WTC11 (cell line): ENCODE results near the gene MIGA1. TPM values are rescaled to one million over a fixed set of nuclear protein-coding genes. Genes with fewer than 3 reads are reported as not detected.
"Not testable (repeated sequence)": the region's sequence is repeated elsewhere in the genome, so short reads cannot be mapped to it uniquely, and the experiment has no call there.

Source experiments
- ATAC-seq: fragments of 200-7000 bp; cut with Tn5 transposase; 2 replicates; pipeline ENCODE4 v1.10.0; 2021; ENCODE audit warnings: mild to moderate bottlenecking, moderate library complexity
- CTCF ChIA-PET: fragments of 300-600 bp; sonication (Branson Sonifier 250); formaldehyde crosslinking; loops from one replicate; lab custom pipeline; 2021; ENCODE audit warnings: antibody characterized with exemption; lab: Charles Lee
- POLR2A ChIA-PET: fragments of 350-600 bp; sonication (Branson Sonifier 250); formaldehyde crosslinking; loops from one replicate; lab custom pipeline; 2021; ENCODE audit warnings: antibody characterized with exemption; lab: Charles Lee
- DNase-seq: peaks from one replicate; pipeline ENCODE4 v3.0.0; 2021; ENCODE audit warnings: low spot score
- H3K27ac Mint-ChIP-seq: 2 replicates; pipeline ENCODE4 v1.8.0; 2021; ENCODE audit warnings: mixed read lengths
- H3K27me3 Mint-ChIP-seq: 2 replicates; pipeline ENCODE4 v1.8.0; 2021; ENCODE audit warnings: low read depth, mild to moderate bottlenecking, moderate library complexity, mixed read lengths
- H3K36me3 Mint-ChIP-seq: 2 replicates; pipeline ENCODE4 v1.8.0; 2021; ENCODE audit warnings: mixed read lengths
- H3K4me1 Mint-ChIP-seq: 2 replicates; pipeline ENCODE4 v1.8.0; 2022; ENCODE audit warnings: mixed read lengths
- H3K4me3 Mint-ChIP-seq: 2 replicates; pipeline ENCODE4 v1.8.0; 2021; ENCODE audit warnings: mild to moderate bottlenecking, moderate library complexity, mixed read lengths
- H3K9me3 Mint-ChIP-seq: 2 replicates; pipeline ENCODE4 v1.8.0; 2021; ENCODE audit warnings: mixed read lengths
- EMX1 ChIP-seq: fragments of 250-450 bp; sonication (Bioruptor Pico); IDR thresholded peaks from 2 replicates; pipeline ENCODE4 v1.8.0; 2021; ENCODE audit warnings: mild to moderate bottlenecking
- ERG ChIP-seq: fragments of 250-450 bp; sonication (Bioruptor Pico); IDR thresholded peaks from 2 replicates; pipeline ENCODE4 v1.8.0; 2021; ENCODE audit warnings: mild to moderate bottlenecking
- ETV6 ChIP-seq: sonication (generic); formaldehyde crosslinking; IDR thresholded peaks from 2 replicates; pipeline ENCODE4 v1.8.1; 2022; ENCODE audit warnings: mild to moderate bottlenecking, missing genetic modification reagents
- FOXJ3 ChIP-seq: sonication (generic); formaldehyde crosslinking; IDR thresholded peaks from 2 replicates; pipeline ENCODE4 v1.9.0; 2021; ENCODE audit warnings: missing genetic modification reagents, mild to moderate bottlenecking, borderline replicate concordance
- FOXK1 ChIP-seq: sonication (generic); formaldehyde crosslinking; IDR thresholded peaks from 2 replicates; pipeline ENCODE4 v1.8.0; 2022; ENCODE audit warnings: mild to moderate bottlenecking, moderate library complexity, missing genetic modification reagents
- FOXP1 ChIP-seq: sonication (generic); formaldehyde crosslinking; IDR thresholded peaks from 2 replicates; pipeline ENCODE4 v1.8.0; 2022; ENCODE audit warnings: missing genetic modification reagents, mild to moderate bottlenecking, moderate library complexity, borderline replicate concordance
- FOXP4 ChIP-seq: sonication (generic); formaldehyde crosslinking; IDR thresholded peaks from 2 replicates; pipeline ENCODE4 v1.8.0; 2022; ENCODE audit warnings: mild to moderate bottlenecking, missing genetic modification reagents
- JUN ChIP-seq: sonication (generic); formaldehyde crosslinking; IDR thresholded peaks from 2 replicates; pipeline ENCODE4 v1.8.0; 2023; ENCODE audit warnings: mild to moderate bottlenecking, missing genetic modification reagents
- MYBL2 ChIP-seq: sonication (generic); formaldehyde crosslinking; IDR thresholded peaks from 2 replicates; pipeline ENCODE4 v1.8.1; 2023; ENCODE audit warnings: mild to moderate bottlenecking, moderate library complexity, missing genetic modification reagents
- NFE2L1 ChIP-seq: sonication (generic); formaldehyde crosslinking; IDR thresholded peaks from 2 replicates; pipeline ENCODE4 v1.8.1; 2023; ENCODE audit warnings: missing genetic modification reagents
- NR1H2 ChIP-seq: sonication (generic); formaldehyde crosslinking; IDR thresholded peaks from 2 replicates; pipeline ENCODE4 v1.9.0; 2021; ENCODE audit warnings: mild to moderate bottlenecking, moderate library complexity, missing genetic modification reagents
- PRDM15 ChIP-seq: sonication (generic); formaldehyde crosslinking; IDR thresholded peaks from 2 replicates; pipeline ENCODE4 v1.8.0; 2022; ENCODE audit warnings: missing genetic modification reagents
- PRRX2 ChIP-seq: fragments of 250-450 bp; sonication (Bioruptor Pico); IDR thresholded peaks from 2 replicates; pipeline ENCODE4 v1.8.0; 2021; ENCODE audit warnings: mild to moderate bottlenecking
- RELA ChIP-seq: sonication (generic); formaldehyde crosslinking; IDR thresholded peaks from 2 replicates; pipeline ENCODE4 v1.8.1; 2022; ENCODE audit warnings: missing genetic modification reagents, mild to moderate bottlenecking, borderline replicate concordance
- SMAD3 ChIP-seq: sonication (generic); formaldehyde crosslinking; IDR thresholded peaks from 2 replicates; pipeline ENCODE4 v1.8.0; 2022; ENCODE audit warnings: missing genetic modification reagents, mild to moderate bottlenecking, borderline replicate concordance
- SP1 ChIP-seq: sonication (generic); formaldehyde crosslinking; conservative IDR thresholded peaks from 2 replicates; pipeline ENCODE4 v1.8.1; 2022; ENCODE audit warnings: missing genetic modification reagents
- TEAD1 ChIP-seq: sonication (generic); formaldehyde crosslinking; IDR thresholded peaks from 2 replicates; pipeline ENCODE4 v1.8.0; 2022; ENCODE audit warnings: mild to moderate bottlenecking, missing genetic modification reagents
- TEAD4 ChIP-seq: sonication (generic); formaldehyde crosslinking; IDR thresholded peaks from 2 replicates; pipeline ENCODE4 v1.8.0; 2022; ENCODE audit warnings: mild to moderate bottlenecking, missing genetic modification reagents
- USF2 ChIP-seq: sonication (generic); formaldehyde crosslinking; IDR thresholded peaks from 2 replicates; pipeline ENCODE4 v1.8.1; 2023; ENCODE audit warnings: mild to moderate bottlenecking, missing genetic modification reagents, moderate library complexity
- ZMAT4 ChIP-seq: fragments of 250-450 bp; sonication (Bioruptor Pico); IDR thresholded peaks from 2 replicates; pipeline ENCODE4 v1.9.0; 2021; ENCODE audit warnings: mild to moderate bottlenecking
- ZNF121 ChIP-seq: sonication (generic); formaldehyde crosslinking; IDR thresholded peaks from 2 replicates; pipeline ENCODE4 v1.8.0; 2023; ENCODE audit warnings: missing genetic modification reagents
- ZNF671 ChIP-seq: fragments of 250-450 bp; sonication (Bioruptor Pico); IDR thresholded peaks from 2 replicates; pipeline ENCODE4 v1.8.0; 2021; ENCODE audit warnings: mild to moderate bottlenecking
- ZSCAN18 ChIP-seq: fragments of 250-450 bp; sonication (Bioruptor Pico); IDR thresholded peaks from 2 replicates; pipeline ENCODE4 v2.1.2; 2022; ENCODE audit warnings: mild to moderate bottlenecking, moderate library complexity
- total RNA-seq: library from RNA; stranded (reverse); gene quantifications from 3 replicates; pipeline ENCODE4 v1.2.3, GENCODE V29; 2021

MIGA1 gene
- total RNA-seq, 1 experiment from 2014 or later = 6.2 TPM

- TF ChIP-seq PRDM15 = no peak
- TF ChIP-seq FOXP4 (CRISPR knock-in tag) = no peak
- TF ChIP-seq ZSCAN18 = no peak
- TF ChIP-seq EMX1 (CRISPR knock-in tag) = no peak
- no peak for TF ChIP-seq ZNF121 (CRISPR knock-in tag)
- no peak for TF ChIP-seq USF2 (CRISPR knock-in tag)
- TF ChIP-seq RELA (CRISPR knock-in tag) = no peak
These were observed 2.2 kb downstream of the MIGA1 start (continued) for GRCh38 chr1:77781683-77782082.

GRCh38 chr1:77783141-77783540, 3.7 kb downstream of the MIGA1 start:
- Mint-ChIP-seq H3K36me3 (peaks cover 42% of the 10 kb centered on the region), H3K4me3 (no peak overlapping the region), H3K9me3 (peaks cover 30% of the 10 kb centered on the region), H3K27ac (no peak overlapping the region), H3K27me3 (no peaks in the 10 kb centered on the region), H3K4me1 (peaks cover 13% of the 10 kb centered on the region)
- ATAC-seq = no peak
- no peak for DNase-seq
- CTCF ChIA-PET = no interaction called here
- POLR2A ChIA-PET = no interaction called here
- TF ChIP-seq ETV6 (CRISPR knock-in tag) (no peak), FOXJ3 (CRISPR knock-in tag) (no peak), MYBL2 (CRISPR knock-in tag) (no peak), JUN (CRISPR knock-in tag) (no peak), FOXK1 (CRISPR knock-in tag) (no peak), FOXP1 (CRISPR knock-in tag) (no peak), ERG (no peak), SMAD3 (CRISPR knock-in tag) (no peak), ZNF671 (CRISPR knock-in tag) (no peak), ZMAT4 (CRISPR knock-in tag) (no peak), TEAD1 (no peak), PRRX2 (CRISPR knock-in tag) (no peak), SP1 (CRISPR knock-in tag) (no peak), TEAD4 (CRISPR knock-in tag) (no peak), NFE2L1 (CRISPR knock-in tag) (no peak), NR1H2 (CRISPR knock-in tag) (no peak)

GRCh38 chr1:77786093-77786741, 6.8 kb downstream of the MIGA1 start:
- H3K4me3 Mint-ChIP-seq, H3K27me3 Mint-ChIP-seq, POLR2A ChIA-PET, ATAC-seq, H3K4me1 Mint-ChIP-seq, DNase-seq, H3K27ac Mint-ChIP-seq, CTCF ChIA-PET: not testable (repeated sequence)
- peaks cover 30% of the 10 kb centered on the region for H3K9me3 Mint-ChIP-seq
- peaks cover 51% of the 10 kb centered on the region for H3K36me3 Mint-ChIP-seq
